ENCODE measurements around the gene APP.
"Not testable (repeated sequence)": the region's sequence is repeated elsewhere in the genome, so short reads cannot be mapped to it uniquely, and the experiment has no call there.

The APP gene

DNA sequence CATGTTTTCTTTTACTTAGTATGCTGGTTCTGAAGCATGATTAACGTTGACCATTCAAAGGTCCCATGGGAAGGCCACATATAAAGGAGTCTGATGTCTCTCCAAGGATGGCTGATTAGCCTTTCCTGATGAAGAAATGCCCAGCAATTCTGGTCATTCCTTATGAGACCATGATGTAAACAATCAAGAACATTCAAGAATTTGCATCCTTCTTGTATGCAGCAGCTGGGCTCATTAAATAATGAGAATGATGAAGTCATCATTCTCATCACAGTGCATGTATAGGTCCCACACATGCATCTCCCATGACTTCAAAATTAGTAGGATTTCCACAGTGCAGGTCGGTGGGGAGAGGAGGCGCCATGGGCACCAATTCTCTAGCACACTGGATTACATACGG lies 85.4 kb downstream of the APP start:
- peaks cover 6% of the 10 kb centered on the region for H3K4me1 ChIP-seq
- TF ChIP-seq CTCF (IDR thresholded peaks at IDR 0.05; ENCODE audit: low read depth, low read length): no peak
- H3K9me3 ChIP-seq: no peaks in the 10 kb centered on the region
- peaks cover 22% of the 10 kb centered on the region for H3K36me3 ChIP-seq
- no peak overlapping the region for H3K4me3 ChIP-seq (ENCODE audit: low read depth, low read length)
- H3K27me3 ChIP-seq: no peaks in the 10 kb centered on the region
- DNase-seq: no peak

- DNase-seq: no peak
- TF ChIP-seq CTCF (IDR thresholded peaks at IDR 0.05; ENCODE audit: low read depth, low read length): no peak
- Histone ChIP-seq H3K4me1 (peaks cover 6% of the 10 kb centered on the region), H3K36me3 (peaks cover 7% of the 10 kb centered on the region), H3K9me3 (no peaks in the 10 kb centered on the region), H3K27me3 (no peaks in the 10 kb centered on the region), H3K4me3 (ENCODE audit: low read depth, low read length) (no peak overlapping the region)
Observed at GRCh38 chr21:26082549-26082948, 88.0 kb downstream of the APP start.

GRCh38 chr21:26081175-26081760 lies 89.3 kb downstream of the APP start:
- not testable (repeated sequence) for H3K36me3 ChIP-seq; H3K4me1 ChIP-seq; DNase-seq; H3K9me3 ChIP-seq; H3K27me3 ChIP-seq; H3K4me3 ChIP-seq (ENCODE audit: low read depth, low read length)

- H3K4me1 ChIP-seq: peaks cover 3% of the 10 kb centered on the region
- H3K4me3 ChIP-seq (ENCODE audit: low read depth, low read length): no peak overlapping the region
- DNase-seq: no peak
- H3K9me3 ChIP-seq: no peaks in the 10 kb centered on the region
- H3K36me3 ChIP-seq: peaks cover 4% of the 10 kb centered on the region
- no peaks in the 10 kb centered on the region for H3K27me3 ChIP-seq
- no peak for TF ChIP-seq CTCF (IDR thresholded peaks at IDR 0.05; ENCODE audit: low read depth, low read length)
Observed at GRCh38 chr21:26080211-26080610, 90.4 kb downstream of the APP start.

GRCh38 chr21:26079366-26079765 lies 91.2 kb downstream of the APP start:
- Histone ChIP-seq H3K4me3 (ENCODE audit: low read depth, low read length) (no peak overlapping the region), H3K27me3 (no peaks in the 10 kb centered on the region), H3K36me3 (peaks cover 1% of the 10 kb centered on the region; the same call in 1 of the 2 replicates), H3K9me3 (no peaks in the 10 kb centered on the region), H3K4me1 (peaks cover 3% of the 10 kb centered on the region; the same call in 1 of the 2 replicates)
- no peak for DNase-seq
- TF ChIP-seq CTCF (IDR thresholded peaks at IDR 0.05; ENCODE audit: low read depth, low read length): no peak

DNA sequence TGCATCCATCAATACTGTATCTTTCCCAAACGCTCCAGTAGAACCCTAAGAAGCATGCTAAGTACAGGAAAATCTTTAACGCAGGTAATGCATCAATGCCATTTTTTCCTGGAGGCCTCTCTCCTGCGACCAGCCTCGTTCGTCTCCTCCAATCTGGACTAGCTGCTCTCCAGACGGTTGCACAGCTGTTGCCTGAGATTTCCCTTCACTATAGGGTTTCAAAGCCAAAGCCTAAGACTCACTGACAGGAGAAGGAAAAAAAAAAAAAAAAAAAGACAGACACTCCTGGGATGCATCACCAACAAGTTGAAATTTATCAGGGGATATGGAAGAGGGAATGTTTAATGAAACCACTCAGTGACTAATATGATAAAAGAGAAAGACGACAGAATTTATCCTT lies 93.0 kb downstream of the APP start:
- no peaks in the 10 kb centered on the region for H3K27me3 ChIP-seq
- peaks cover 8% of the 10 kb centered on the region; the same call in 1 of the 2 replicates for H3K4me1 ChIP-seq
- H3K9me3 ChIP-seq: no peaks in the 10 kb centered on the region
- H3K4me3 ChIP-seq (ENCODE audit: low read depth, low read length): no peak overlapping the region
- TF ChIP-seq CTCF (IDR thresholded peaks at IDR 0.05; ENCODE audit: low read depth, low read length): no peak
- no peak for DNase-seq
- H3K36me3 ChIP-seq: no peaks in the 10 kb centered on the region; the same call in 1 of the 2 replicates
